Activated CD4-positive, alpha-beta T cell treated with anti-CD3 and anti-CD28 coated beads for 4 hours (primary cell): ENCODE results near the gene IL1RAPL2.

Experiments used
- DNase-seq, 2 donors: peaks; one replicate each; pipeline ENCODE4 v3.0.0-alpha.2; 2020

Gene IL1RAPL2

DNA sequence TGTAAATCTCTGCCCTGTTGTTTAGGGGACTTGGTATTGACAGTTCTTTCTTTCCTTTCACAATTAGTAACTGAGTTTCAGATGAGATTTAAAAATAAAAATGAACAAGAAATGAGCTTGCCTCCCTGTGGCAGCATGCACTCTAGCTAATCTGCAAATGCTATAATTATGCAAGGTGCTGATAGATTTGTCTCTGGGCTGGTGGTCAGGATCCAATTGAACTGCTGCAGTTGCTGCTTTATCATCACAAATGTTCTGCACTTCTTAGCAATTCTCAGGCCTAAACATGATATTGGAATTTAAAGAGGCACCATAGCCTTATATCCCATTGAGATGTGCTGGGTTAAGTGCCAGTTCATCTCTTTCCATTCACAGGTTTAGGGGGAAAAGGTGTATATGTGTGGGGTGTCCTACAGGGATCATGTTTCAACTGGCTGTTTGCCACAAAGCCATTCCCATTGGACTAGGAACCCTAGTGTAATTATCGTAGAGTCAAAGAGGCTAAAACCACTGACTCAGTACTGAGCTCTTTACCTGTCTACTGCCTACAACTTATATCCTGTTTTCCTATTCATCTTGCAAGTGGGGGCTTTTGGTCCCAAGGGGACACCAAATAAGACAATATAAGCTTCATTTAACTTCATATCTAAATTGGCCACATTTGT lies 914.8 kb downstream of the IL1RAPL2 start:
- no peak for DNase-seq

GRCh38 chrX:105483011-105483410 lies 917.0 kb downstream of the IL1RAPL2 start:
- DNase-seq: no peak

- no peak for DNase-seq
These were observed 922.7 kb downstream of the IL1RAPL2 start for GRCh38 chrX:105488716-105489115.

- DNase-seq: no peak
These were observed 929.4 kb downstream of the IL1RAPL2 start for GRCh38 chrX:105495376-105495775.

GRCh38 chrX:105502336-105502735 lies 936.3 kb downstream of the IL1RAPL2 start:
- no peak for DNase-seq

GRCh38 chrX:105515561-105515960 lies 949.6 kb downstream of the IL1RAPL2 start:
- DNase-seq: no peak

DNA sequence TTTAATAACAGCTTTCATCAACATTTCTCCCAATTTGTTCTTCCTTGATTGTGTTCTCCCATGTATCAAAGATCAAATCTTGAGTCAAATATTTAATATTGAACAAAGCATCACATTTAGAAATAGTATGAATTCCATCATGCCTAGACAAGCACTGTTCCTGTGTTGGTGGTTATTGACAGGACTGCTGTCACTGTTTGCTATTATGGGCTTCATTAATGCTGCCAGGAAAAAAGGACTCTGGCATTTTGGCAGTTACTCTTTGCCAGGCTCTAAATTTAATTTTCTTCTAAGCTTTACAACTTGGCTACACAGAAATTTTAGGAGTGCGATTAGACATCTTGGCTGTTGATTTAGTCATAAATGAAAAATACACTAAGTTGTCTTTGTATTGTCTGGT lies 960.4 kb downstream of the IL1RAPL2 start:
- DNase-seq: no peak

DNA sequence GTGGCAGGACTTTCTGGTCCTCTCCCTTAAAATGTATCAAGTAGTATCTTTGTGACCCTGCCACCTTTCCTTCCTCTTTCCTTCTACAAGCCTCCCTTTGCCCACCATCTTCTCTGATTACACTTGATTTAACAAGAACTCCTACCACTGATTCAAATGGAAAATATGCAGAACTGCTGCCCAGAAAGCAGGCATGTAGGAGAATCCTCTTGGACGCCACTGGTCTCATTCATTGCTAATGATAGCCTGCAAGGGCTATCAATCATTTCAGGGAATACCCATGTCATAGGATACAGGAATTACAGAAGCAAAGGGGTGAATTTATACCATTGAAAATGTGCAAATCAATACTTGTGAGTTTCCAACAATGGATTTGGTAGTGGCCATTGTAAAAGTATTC lies 961.8 kb downstream of the IL1RAPL2 start:
- DNase-seq: no peak

DNA sequence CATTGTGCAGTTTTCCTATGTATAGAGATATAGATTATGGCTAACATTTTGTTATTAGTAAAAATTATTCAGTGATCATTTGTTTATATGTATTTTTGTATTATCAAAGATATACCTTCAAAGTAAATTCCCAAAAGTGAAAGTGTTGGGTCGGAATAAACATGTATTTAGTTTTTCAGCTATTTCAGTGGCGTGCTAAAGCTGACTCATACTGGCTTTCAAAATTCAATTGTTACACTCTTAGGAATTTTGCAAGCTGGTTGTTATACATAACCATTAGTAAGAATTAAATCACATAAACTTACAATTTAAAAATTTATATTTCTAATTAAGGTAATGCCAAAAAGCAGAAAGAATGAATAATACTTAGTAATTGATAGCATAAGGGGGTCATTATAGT lies 968.0 kb downstream of the IL1RAPL2 start:
- DNase-seq: no peak

- DNase-seq: no peak
These were observed 977.3 kb downstream of the IL1RAPL2 start for GRCh38 chrX:105543283-105543682.

DNA sequence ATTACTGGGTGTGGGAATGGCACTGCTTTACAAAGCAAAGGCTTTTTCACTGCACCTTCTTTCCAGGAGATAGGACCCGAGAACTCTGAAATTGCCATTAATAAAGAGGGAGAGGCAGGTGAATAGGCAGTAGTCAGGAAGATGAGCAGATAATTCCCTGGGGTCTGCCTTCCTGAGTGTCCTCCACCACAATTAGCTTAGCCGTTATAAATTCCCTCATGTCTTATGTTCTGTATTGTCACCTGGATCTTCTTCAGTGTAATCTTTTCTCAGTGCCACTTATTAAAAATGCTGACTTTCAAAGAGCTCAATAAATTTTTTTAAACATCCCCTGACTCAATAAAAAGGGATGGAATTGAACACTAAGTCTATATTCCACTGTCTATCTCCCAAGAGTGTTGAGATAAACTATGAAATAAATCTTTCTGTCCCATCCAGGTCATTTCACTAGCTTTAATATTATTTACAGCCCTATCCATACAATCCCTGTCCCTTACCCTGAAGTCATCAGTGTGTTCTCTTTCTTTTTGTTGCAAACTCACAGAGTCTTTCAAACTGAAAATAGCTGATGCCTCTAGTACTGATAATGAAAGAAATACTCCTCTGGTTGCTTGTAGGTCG lies 984.2 kb downstream of the IL1RAPL2 start:
- no peak for DNase-seq

DNA sequence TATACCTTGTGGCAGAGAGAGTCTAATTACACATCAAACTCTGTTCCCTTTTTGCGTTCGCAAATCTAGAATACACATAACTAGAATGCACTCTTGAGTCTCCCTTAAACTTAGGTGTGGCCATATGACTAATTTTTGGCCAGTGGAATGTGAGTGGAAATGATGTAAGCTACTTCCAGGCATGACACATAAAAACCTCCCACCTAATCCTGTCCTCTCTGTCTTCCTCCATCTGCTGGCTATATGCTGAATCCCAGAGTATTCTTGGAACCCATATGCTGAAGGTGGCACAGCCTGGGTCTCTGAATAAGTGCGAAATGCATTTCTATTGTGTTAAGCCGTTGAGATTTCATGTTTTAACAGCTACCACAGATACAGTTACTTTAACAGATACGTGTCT lies 986.4 kb downstream of the IL1RAPL2 start:
- DNase-seq: no peak

- DNase-seq: no peak
These were observed 987.1 kb downstream of the IL1RAPL2 start for GRCh38 chrX:105553118-105553517.

DNA sequence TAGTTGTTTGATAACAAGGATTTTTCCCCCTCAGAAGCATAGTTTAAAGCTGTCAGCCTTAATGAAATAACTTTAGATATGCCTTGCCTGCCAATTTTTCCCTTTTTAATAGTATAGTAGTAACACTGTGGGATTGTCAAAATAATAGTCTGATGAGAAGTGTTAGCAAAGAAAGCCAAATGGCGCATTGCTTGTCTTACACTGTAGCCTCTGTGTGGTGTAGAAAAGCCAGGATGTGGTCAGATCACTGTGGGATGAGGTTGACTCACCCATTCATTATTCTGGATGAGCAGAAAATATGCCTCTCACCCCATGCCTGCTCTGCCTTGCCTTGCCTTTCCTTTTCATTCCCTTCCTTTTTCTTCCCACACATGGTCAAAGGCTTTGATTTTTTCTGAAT lies 998.5 kb downstream of the IL1RAPL2 start:
- DNase-seq: no peak

GRCh38 chrX:105565856-105566255 lies 999.9 kb downstream of the IL1RAPL2 start:
- no peak for DNase-seq

DNA sequence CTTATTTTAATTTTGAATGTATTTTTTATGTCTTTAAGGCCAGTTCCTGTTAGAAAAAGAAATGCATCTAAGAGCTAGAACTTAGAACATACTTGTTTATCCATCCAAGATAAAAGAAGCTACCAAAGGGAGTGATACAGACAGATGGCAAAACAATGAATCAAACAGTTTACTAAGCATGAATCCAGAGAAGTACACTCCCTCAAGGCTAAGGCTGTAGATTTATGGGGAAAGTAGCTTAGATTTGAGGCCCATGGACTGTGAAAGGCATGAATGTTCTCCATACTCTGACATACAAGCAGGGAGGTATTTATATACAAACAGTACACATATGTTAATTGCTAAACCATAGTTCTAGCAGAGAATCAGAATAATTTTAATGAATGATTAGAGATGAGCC lies 1001.1 kb downstream of the IL1RAPL2 start:
- DNase-seq: no peak

DNA sequence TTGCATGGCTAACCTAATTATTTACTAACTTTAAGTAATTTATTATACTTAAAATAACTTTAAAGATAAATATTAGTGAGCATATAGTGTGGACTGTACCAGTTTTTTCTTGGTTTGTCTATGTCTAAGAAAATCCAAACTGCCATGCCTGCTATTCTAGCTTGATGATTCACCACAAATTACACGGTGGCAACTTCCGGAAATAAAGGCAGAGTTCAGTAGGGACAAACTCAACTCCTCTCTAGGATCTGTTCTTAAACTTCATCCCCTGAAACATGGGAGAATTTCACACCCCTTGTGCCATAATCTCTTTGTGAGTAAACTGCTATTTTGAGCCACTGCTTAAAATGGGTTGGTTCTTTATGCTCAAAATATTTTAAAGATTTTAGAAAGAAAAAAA lies 1042.7 kb downstream of the IL1RAPL2 start:
- no peak for DNase-seq

- DNase-seq: no peak
These were observed 1043.5 kb downstream of the IL1RAPL2 start for GRCh38 chrX:105609530-105609929.

DNA sequence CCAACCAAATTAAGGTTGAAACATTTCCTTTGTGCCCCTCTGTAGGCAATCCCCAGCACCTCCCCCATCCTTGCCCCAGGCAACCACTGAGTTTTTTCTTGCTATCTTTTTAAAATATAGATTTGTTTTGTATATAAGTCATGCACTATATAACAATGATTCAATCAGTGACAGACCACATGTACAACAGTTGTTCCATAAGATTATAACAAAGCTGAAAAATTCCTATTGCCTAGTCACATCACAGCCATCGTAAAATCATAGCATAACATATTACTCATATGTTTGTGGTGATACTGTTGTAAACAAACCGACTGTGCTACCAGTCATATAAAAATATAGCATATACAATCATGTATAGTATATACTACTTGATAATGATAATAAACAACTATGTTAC lies 1044.4 kb downstream of the IL1RAPL2 start:
- no peak for DNase-seq

DNA sequence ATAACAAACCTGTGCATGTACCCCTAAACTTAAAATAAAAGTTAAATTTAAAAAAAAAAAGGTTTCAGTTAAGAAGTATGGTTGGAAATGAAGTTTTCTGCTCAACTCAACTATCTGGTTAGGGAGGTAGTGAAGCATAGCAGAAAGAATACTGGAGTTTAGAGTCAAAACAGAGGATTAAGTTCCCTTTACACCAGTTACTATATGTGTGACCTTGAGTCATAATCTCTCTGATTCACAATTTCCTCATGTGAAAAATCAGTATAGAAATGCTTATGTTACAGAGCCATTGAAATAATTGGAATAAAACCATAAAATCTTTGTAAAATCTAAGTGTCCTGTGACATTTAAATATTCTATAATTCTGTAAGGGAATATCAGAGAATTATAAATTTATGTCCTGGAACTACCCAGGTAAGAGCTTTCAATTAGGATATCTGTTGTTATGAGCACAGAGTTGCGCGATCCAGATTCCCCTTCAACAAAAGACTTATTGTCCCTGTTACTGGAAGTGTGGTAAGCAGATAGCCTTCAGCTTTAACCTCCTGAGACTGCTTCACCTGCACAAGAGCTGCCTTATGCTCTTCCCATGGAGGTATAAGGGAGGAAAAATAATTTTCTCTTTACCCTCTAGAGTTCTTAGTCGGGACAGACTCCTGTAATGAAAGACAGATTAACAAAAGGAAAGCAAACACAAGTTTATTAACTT lies 1052.5 kb downstream of the IL1RAPL2 start:
- DNase-seq: no peak

- DNase-seq: no peak
These were observed 1068.2 kb downstream of the IL1RAPL2 start for GRCh38 chrX:105634180-105634579.

GRCh38 chrX:105635794-105636193 lies 1069.8 kb downstream of the IL1RAPL2 start:
- DNase-seq: no peak

- no peak for DNase-seq
These were observed 1070.7 kb downstream of the IL1RAPL2 start for GRCh38 chrX:105636667-105637066.

DNA sequence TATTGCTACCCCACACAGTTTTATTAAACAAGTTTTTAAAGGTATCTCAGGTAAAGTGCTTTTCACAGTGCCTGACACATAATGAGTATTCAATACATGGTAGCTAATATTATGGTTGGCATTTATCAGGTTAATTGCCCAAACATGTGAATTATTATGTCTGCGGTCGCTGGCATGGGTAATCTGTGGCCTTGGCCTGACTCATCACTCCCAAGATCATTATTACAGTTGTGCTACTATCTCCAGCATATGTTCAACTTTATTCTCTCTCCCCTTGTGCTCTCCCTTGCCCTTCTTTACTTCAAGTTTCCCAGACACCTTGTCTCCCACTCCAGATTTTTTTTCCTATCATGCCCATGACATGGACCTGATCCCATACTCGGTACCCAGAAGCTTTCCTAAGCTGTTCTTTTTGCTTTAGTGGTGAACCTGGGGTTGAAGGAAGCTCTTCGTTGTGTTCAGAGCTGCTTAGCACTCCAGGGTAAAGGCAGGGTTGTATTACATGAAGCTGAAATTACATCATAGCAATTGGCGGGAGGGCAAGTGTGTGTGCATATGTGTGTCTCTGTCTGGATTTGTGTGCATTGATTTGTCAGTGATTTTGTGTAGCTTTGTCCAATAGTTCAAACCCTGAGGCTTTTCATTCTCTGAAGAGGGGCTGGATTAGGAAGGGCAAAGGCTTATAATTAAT lies 1079.8 kb downstream of the IL1RAPL2 start:
- DNase-seq: no peak
